Measurements from ENCODE around the gene NT5E.

NT5E gene

DNA sequence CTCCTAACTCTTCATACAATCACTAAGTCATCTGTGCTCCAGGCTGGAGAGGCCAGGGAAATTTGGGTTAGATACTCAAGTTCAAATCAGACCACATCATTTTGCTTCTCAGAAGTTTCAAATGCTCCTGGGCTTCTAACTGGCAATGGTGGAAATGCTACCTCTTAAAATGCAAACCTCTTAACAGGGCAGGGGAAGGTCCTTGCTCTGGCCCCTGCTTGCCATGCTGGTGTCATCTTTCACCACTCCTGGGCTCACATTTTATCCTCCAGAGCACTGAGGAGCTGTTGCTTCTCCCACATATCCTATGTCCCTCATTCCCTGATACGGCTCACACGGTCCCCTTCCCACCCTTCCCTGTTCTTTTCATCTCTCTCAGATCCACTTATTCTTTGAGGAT, 41.8 kb upstream of the NT5E start:
- H3K4me1 ChIP-seq (ENCODE audit: control insufficient read depth, insufficient read depth, low read length): peaks cover 24% of the 10 kb centered on the region
- H3K4me3 ChIP-seq (ENCODE audit: low read length): no peak overlapping the region
- H3K9me3 ChIP-seq (ENCODE audit: control insufficient read depth, low read length): no peaks in the 10 kb centered on the region
- no peaks in the 10 kb centered on the region for H3K36me3 ChIP-seq (ENCODE audit: control insufficient read depth, insufficient read depth, low read length)
- no peaks in the 10 kb centered on the region for H3K27me3 ChIP-seq (ENCODE audit: control insufficient read depth, insufficient read depth, low read length)
- no peak overlapping the region for H3K9ac ChIP-seq (ENCODE audit: low read length)

DNA sequence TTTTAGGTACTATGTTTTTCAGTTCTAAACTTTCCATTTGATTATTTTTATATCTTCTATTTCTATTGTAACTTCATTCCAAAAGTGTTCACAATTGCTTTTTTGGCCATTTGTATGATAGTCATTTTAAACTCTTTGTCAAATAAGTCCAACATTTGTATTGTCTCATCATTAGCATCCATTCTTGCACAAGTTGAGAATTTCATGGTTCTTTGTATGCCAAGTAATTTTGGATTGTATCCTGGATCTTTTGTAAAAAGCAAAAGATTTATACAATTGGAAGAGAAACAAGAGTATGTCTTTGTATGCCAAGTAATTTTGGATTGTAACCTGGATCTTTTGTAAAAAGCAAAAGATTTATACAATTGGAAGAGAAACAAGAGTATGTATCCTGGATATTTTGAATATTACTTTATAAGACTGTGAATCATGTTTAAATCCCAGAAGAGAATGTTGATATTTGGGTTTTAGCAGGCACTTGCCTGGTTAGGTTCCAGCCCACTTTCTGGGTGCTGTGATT, 36.9 kb upstream of the NT5E start:
- no peaks in the 10 kb centered on the region for H3K9me3 ChIP-seq (ENCODE audit: control insufficient read depth, low read length)
- no peak overlapping the region for H3K4me3 ChIP-seq (ENCODE audit: low read length)
- H3K27me3 ChIP-seq (ENCODE audit: control insufficient read depth, insufficient read depth, low read length): no peaks in the 10 kb centered on the region
- no peak overlapping the region for H3K9ac ChIP-seq (ENCODE audit: low read length)
- H3K36me3 ChIP-seq (ENCODE audit: control insufficient read depth, insufficient read depth, low read length): no peaks in the 10 kb centered on the region
- H3K4me1 ChIP-seq (ENCODE audit: control insufficient read depth, insufficient read depth, low read length): no peaks in the 10 kb centered on the region

DNA sequence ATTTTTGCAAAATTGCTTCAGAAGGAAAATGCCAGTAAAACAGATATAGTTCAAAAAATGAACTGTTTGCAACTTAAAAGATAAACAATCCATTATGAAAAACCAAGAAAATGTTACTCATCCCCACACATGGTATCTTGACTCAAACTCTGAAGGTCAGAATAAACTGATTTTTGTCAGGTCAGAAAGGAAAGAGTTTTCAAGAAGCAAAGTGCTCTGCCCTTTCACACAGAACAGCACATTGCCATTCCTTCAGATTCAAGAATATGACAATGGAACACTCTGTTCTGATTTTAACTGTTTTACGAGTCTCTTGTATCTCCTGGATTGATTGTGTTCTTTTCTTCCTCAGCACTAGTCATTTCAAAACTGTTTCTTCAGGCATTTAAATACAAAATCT, 33.8 kb upstream of the NT5E start:
- Histone ChIP-seq H3K36me3 (ENCODE audit: control insufficient read depth, insufficient read depth, low read length) (no peaks in the 10 kb centered on the region), H3K9me3 (ENCODE audit: control insufficient read depth, low read length) (no peaks in the 10 kb centered on the region), H3K4me3 (ENCODE audit: low read length) (no peak overlapping the region), H3K4me1 (ENCODE audit: control insufficient read depth, insufficient read depth, low read length) (peaks cover 10% of the 10 kb centered on the region), H3K27me3 (ENCODE audit: control insufficient read depth, insufficient read depth, low read length) (no peaks in the 10 kb centered on the region), H3K9ac (ENCODE audit: low read length) (no peak overlapping the region)

DNA sequence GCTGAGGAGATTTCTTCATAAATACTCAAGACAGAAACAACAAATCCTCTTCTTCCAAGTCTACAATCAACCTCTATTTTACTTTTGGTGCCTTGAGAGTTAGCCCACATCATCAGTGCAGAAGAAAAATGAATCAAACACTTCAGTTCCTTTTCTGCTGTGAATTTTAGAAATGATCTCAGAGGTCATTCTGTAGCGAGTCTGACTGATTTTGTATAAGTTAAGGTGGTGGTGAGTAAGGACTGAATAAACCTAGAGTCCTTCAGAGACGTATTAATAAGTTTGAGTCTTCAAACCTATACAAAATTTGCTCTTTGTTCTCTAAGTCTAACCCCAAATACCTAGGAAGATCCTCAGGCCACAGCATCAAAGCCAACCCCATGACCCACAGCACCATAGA, 33.1 kb upstream of the NT5E start:
- Histone ChIP-seq H3K9me3 (ENCODE audit: control insufficient read depth, low read length) (no peaks in the 10 kb centered on the region), H3K27me3 (ENCODE audit: control insufficient read depth, insufficient read depth, low read length) (no peaks in the 10 kb centered on the region), H3K4me3 (ENCODE audit: low read length) (no peak overlapping the region), H3K4me1 (ENCODE audit: control insufficient read depth, insufficient read depth, low read length) (peaks cover 10% of the 10 kb centered on the region), H3K9ac (ENCODE audit: low read length) (no peak overlapping the region), H3K36me3 (ENCODE audit: control insufficient read depth, insufficient read depth, low read length) (no peaks in the 10 kb centered on the region)

DNA sequence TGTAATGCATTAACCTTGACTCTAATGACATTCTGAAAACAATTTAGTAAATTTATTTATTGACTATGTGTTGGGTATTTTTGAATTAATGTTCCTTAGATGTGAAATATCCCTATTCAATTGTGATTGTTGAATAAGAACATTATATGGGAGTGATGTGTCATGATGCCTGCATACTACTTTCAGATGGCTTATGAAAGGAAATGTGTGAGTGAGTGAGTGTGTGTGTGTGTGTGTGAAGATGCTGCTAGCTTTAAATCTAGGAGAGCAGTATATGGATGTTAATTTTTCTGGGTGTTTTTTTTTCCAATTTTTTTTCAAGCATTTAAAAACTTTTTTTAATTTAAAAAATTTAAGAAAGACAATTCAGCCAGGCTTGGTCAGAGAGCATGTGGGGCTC, 32.5 kb upstream of the NT5E start:
- Histone ChIP-seq H3K4me3 (ENCODE audit: low read length) (no peak overlapping the region), H3K36me3 (ENCODE audit: control insufficient read depth, insufficient read depth, low read length) (no peaks in the 10 kb centered on the region), H3K9me3 (ENCODE audit: control insufficient read depth, low read length) (no peaks in the 10 kb centered on the region), H3K4me1 (ENCODE audit: control insufficient read depth, insufficient read depth, low read length) (peaks cover 10% of the 10 kb centered on the region), H3K27me3 (ENCODE audit: control insufficient read depth, insufficient read depth, low read length) (no peaks in the 10 kb centered on the region), H3K9ac (ENCODE audit: low read length) (no peak overlapping the region)

DNA sequence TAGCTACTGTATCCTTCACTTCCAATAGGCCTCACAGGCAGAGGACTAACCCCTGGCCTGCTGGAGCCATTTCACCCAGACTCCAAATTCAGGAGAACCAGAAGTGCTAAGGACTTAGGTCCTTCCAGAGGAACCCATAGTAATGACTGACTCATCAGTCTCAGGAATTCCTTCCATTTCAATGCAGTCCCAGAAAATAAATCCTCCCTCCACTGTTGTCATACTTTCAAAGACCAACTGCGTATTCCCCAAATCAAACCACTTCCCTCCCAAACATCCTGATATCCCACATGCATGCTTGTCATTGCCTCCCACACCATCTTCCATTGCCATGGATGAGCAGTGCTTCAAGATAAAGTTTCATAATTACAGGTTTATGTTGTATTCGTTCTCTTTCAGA, 31.8 kb upstream of the NT5E start:
- no peaks in the 10 kb centered on the region for H3K36me3 ChIP-seq (ENCODE audit: control insufficient read depth, insufficient read depth, low read length)
- no peaks in the 10 kb centered on the region for H3K27me3 ChIP-seq (ENCODE audit: control insufficient read depth, insufficient read depth, low read length)
- no peak overlapping the region for H3K9ac ChIP-seq (ENCODE audit: low read length)
- no peak overlapping the region for H3K4me3 ChIP-seq (ENCODE audit: low read length)
- no peaks in the 10 kb centered on the region for H3K9me3 ChIP-seq (ENCODE audit: control insufficient read depth, low read length)
- peaks cover 10% of the 10 kb centered on the region for H3K4me1 ChIP-seq (ENCODE audit: control insufficient read depth, insufficient read depth, low read length)

DNA sequence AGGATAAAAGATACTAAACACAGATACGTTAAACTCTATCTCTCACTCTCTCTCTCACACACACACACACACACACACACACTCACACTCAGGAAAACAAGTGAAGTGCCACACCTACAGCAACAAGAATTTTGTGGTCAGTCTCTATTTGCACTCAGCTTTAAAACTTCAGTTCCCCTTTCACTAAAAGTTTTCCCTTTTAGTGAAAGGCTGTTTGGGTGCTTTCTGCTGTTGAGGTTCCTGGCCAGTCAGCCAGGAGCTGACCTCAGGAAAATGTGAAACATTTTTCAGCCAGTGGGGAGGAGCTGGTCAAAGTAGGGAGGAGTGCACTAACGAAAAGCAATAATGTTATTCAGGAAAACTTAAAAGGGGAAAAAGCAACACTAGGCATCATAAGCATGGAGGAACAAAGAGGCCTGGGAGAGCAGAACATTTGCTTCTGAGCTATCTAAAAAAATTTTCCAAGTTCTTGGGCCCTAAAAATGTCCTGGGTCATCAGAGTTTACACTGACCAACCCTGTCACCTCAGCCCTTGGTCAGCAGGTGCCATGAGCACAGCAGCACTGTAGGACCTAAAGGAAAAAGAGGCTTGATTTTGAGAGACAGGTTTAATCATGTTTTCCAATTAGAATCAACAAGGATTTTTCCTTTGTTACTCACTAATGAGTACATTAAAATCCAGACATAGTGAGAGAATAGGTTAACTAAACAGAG, 30.7 kb upstream of the NT5E start:
- H3K9ac ChIP-seq (ENCODE audit: low read length): no peak overlapping the region
- no peaks in the 10 kb centered on the region for H3K36me3 ChIP-seq (ENCODE audit: control insufficient read depth, insufficient read depth, low read length)
- no peaks in the 10 kb centered on the region for H3K9me3 ChIP-seq (ENCODE audit: control insufficient read depth, low read length)
- H3K4me1 ChIP-seq (ENCODE audit: control insufficient read depth, insufficient read depth, low read length): peaks cover 10% of the 10 kb centered on the region
- no peak overlapping the region for H3K4me3 ChIP-seq (ENCODE audit: low read length)
- no peaks in the 10 kb centered on the region for H3K27me3 ChIP-seq (ENCODE audit: control insufficient read depth, insufficient read depth, low read length)

DNA sequence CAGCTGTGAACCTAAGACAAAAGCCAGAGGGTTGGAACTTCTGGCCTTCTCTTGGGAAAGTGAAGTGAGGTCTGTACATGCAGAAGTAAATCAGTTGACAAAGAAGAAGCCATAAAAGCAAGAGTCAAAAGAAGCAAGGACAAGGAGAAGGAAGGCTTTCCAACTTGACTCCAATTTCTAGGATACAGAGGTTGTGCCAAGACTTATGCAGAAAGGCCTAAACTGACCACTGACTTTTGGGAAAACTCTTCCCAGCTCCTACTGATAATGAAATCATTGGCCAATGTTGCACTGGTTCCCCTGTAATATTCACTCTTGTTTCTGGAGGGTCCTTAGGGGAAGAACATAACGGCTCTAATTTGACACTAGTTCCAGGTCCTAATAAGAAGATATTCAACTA, 29.3 kb upstream of the NT5E start:
- no peaks in the 10 kb centered on the region for H3K9me3 ChIP-seq (ENCODE audit: control insufficient read depth, low read length)
- no peak overlapping the region for H3K4me3 ChIP-seq (ENCODE audit: low read length)
- no peaks in the 10 kb centered on the region for H3K27me3 ChIP-seq (ENCODE audit: control insufficient read depth, insufficient read depth, low read length)
- H3K36me3 ChIP-seq (ENCODE audit: control insufficient read depth, insufficient read depth, low read length): no peaks in the 10 kb centered on the region
- H3K9ac ChIP-seq (ENCODE audit: low read length): no peak overlapping the region
- H3K4me1 ChIP-seq (ENCODE audit: control insufficient read depth, insufficient read depth, low read length): peaks cover 10% of the 10 kb centered on the region

DNA sequence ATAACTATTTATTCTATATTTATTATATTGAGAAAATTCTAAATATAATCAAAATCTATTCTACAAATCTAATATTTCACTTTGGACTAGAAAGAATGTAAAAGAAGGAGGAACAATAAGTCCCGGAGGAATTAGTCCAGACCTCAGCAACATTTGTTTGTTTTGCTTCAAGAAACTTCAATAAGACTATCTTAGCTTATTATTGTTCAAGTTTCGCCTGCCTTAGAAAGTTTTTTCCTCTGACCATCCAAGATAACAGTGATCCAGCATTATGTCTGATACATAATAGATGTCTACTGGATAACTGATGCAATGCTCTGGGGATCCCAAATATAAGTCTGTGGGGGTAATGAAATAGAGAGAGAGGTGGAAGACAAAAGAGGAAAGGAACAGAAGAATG, 28.7 kb upstream of the NT5E start:
- no peaks in the 10 kb centered on the region for H3K36me3 ChIP-seq (ENCODE audit: control insufficient read depth, insufficient read depth, low read length)
- H3K4me3 ChIP-seq (ENCODE audit: low read length): no peak overlapping the region
- H3K9me3 ChIP-seq (ENCODE audit: control insufficient read depth, low read length): no peaks in the 10 kb centered on the region
- H3K9ac ChIP-seq (ENCODE audit: low read length): no peak overlapping the region
- no peaks in the 10 kb centered on the region for H3K27me3 ChIP-seq (ENCODE audit: control insufficient read depth, insufficient read depth, low read length)
- H3K4me1 ChIP-seq (ENCODE audit: control insufficient read depth, insufficient read depth, low read length): peaks cover 10% of the 10 kb centered on the region

DNA sequence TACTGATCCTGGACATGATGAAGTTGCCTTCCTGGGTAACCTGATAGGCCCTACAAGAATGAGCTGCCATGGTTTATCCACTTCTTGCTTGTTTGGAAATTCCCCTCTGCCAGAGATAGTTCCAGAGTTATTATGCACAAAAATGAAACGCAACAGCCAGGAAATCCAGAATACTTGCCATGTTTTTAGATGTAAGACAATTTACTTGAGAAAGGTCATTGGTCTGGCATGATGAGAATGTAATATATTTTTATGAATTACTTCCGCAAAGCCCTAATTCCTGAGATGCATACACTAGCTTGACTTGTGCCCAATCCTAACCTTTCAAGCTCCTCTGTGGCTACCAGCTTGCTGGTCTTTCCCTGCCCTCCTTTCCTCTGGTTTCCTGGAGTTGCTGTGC, 27.9 kb upstream of the NT5E start:
- H3K9me3 ChIP-seq (ENCODE audit: control insufficient read depth, low read length): no peaks in the 10 kb centered on the region
- H3K9ac ChIP-seq (ENCODE audit: low read length): no peak overlapping the region
- H3K4me3 ChIP-seq (ENCODE audit: low read length): no peak overlapping the region

DNA sequence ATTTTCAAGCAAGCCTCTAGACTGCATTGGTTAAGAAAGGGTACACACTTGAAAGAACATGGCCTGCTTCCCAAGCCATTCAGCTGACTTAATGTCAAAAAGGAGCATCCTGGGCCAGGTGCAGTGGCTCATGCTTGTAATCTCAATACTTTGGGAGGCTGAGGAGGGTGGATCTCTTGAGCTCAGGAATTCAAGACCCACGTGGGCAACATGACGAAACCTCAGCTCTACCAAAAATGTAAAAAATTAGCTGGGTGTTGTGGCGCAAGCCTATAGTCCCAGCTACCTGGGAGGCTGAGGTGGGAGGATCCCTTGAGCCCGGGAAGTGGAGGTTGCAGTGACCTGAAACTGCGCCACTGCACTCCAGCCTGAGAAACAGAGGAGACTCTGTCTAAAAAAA, 26.9 kb upstream of the NT5E start:
- no peaks in the 10 kb centered on the region for H3K36me3 ChIP-seq (ENCODE audit: control insufficient read depth, insufficient read depth, low read length)
- H3K4me3 ChIP-seq (ENCODE audit: low read length): no peak overlapping the region
- peaks cover 10% of the 10 kb centered on the region for H3K4me1 ChIP-seq (ENCODE audit: control insufficient read depth, insufficient read depth, low read length)
- no peaks in the 10 kb centered on the region for H3K27me3 ChIP-seq (ENCODE audit: control insufficient read depth, insufficient read depth, low read length)
- H3K9me3 ChIP-seq (ENCODE audit: control insufficient read depth, low read length): no peaks in the 10 kb centered on the region
- H3K9ac ChIP-seq (ENCODE audit: low read length): no peak overlapping the region

More for the DNA sequence above, 27.9 kb upstream of the NT5E start:
- H3K4me1 ChIP-seq (ENCODE audit: control insufficient read depth, insufficient read depth, low read length): peaks cover 10% of the 10 kb centered on the region
- H3K27me3 ChIP-seq (ENCODE audit: control insufficient read depth, insufficient read depth, low read length): no peaks in the 10 kb centered on the region
- H3K36me3 ChIP-seq (ENCODE audit: control insufficient read depth, insufficient read depth, low read length): no peaks in the 10 kb centered on the region

DNA sequence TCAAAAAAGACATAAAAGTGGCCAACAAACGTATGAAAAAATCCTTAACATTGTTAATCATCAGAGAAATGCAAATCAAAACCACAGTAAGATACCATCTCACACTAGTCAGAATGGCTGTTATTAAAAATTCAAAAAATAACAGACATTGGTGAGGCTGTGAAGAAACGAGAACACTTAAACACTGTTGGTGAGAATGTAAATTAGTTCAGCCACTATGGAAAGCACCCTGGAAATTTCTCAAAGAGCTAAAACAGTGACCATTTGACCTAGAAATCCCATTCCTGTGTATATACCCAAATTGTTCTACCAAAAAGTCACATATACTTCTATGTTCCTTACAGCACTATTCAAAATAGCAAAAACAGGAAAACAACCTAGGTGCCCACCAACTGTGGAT, 24.9 kb upstream of the NT5E start:
- Histone ChIP-seq H3K4me1 (ENCODE audit: control insufficient read depth, insufficient read depth, low read length) (no peaks in the 10 kb centered on the region), H3K9me3 (ENCODE audit: control insufficient read depth, low read length) (no peaks in the 10 kb centered on the region), H3K36me3 (ENCODE audit: control insufficient read depth, insufficient read depth, low read length) (no peaks in the 10 kb centered on the region), H3K9ac (ENCODE audit: low read length) (no peak overlapping the region), H3K4me3 (ENCODE audit: low read length) (no peak overlapping the region), H3K27me3 (ENCODE audit: control insufficient read depth, insufficient read depth, low read length) (no peaks in the 10 kb centered on the region)

DNA sequence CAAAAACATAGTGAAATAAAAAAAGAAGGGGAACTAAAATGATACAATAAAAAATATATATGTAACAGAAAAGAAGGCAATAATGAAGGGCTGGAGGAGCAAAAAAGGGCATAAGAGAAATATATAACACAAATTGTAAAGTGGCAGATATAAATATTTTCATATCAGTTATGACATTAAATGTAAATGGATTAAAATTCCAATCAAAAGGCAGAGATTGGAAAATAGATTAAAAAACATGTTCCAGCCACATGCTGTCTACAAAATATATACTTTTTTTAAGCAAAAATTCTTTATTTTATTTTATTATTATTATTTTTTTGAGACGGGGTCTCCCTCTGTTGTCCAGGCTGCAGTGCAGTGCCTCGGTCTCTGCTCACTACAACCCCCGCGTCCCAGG, 23.9 kb upstream of the NT5E start:
- H3K9me3 ChIP-seq (ENCODE audit: control insufficient read depth, low read length): no peaks in the 10 kb centered on the region
- H3K9ac ChIP-seq (ENCODE audit: low read length): no peak overlapping the region

More for the DNA sequence above, 23.9 kb upstream of the NT5E start:
- H3K27me3 ChIP-seq (ENCODE audit: control insufficient read depth, insufficient read depth, low read length): no peaks in the 10 kb centered on the region
- no peak overlapping the region for H3K4me3 ChIP-seq (ENCODE audit: low read length)
- no peaks in the 10 kb centered on the region for H3K36me3 ChIP-seq (ENCODE audit: control insufficient read depth, insufficient read depth, low read length)
- H3K4me1 ChIP-seq (ENCODE audit: control insufficient read depth, insufficient read depth, low read length): no peaks in the 10 kb centered on the region
